ENCODE measurements around the gene DOCK10.
"Not testable (repeated sequence)": the region's sequence is repeated elsewhere in the genome, so short reads cannot be mapped to it uniquely, and the experiment has no call there.

Gene DOCK10

GRCh38 chr2:225041851-225042799 lies at the start of gene DOCK10:
DOCK10 (minus strand) TSS chr2:225042468; CDS start chr2:225042374, 94 bp downstream.
- peak; percentile 70 for DNase-seq (ENCODE audit: low spot score)

GRCh38 chr2:225091336-225091735 lies 49.1 kb upstream of the DOCK10 start:
- no peak for DNase-seq (ENCODE audit: low spot score)

- no peak for DNase-seq (ENCODE audit: low spot score)
Measured at GRCh38 chr2:225090746-225091145, 48.5 kb upstream of the DOCK10 start.

GRCh38 chr2:225086915-225087314 lies 44.6 kb upstream of the DOCK10 start:
- DNase-seq (ENCODE audit: low spot score), result no peak

- DNase-seq (ENCODE audit: low spot score), result no peak
Measured at GRCh38 chr2:225086439-225086838, 44.2 kb upstream of the DOCK10 start.

- no peak for DNase-seq (ENCODE audit: low spot score)
Measured at GRCh38 chr2:225083276-225083675, 41.0 kb upstream of the DOCK10 start.

GRCh38 chr2:225076125-225076524 lies 33.9 kb upstream of the DOCK10 start:
- DNase-seq (ENCODE audit: low spot score), result no peak

- no peak for DNase-seq (ENCODE audit: low spot score)
Measured at GRCh38 chr2:225074919-225075681, 32.8 kb upstream of the DOCK10 start.

GRCh38 chr2:225074366-225074765 lies 32.1 kb upstream of the DOCK10 start:
- no peak for DNase-seq (ENCODE audit: low spot score)

GRCh38 chr2:225073198-225073597 lies 30.9 kb upstream of the DOCK10 start:
- DNase-seq (ENCODE audit: low spot score), result no peak

- no peak for DNase-seq (ENCODE audit: low spot score)
Measured at GRCh38 chr2:225072444-225072843, 30.2 kb upstream of the DOCK10 start.

- DNase-seq (ENCODE audit: low spot score), result no peak
Measured at GRCh38 chr2:225070811-225071210, 28.5 kb upstream of the DOCK10 start.

GRCh38 chr2:225069966-225070365 lies 27.7 kb upstream of the DOCK10 start:
- no peak for DNase-seq (ENCODE audit: low spot score)

GRCh38 chr2:225069477-225069876 lies 27.2 kb upstream of the DOCK10 start:
- DNase-seq (ENCODE audit: low spot score), result no peak

GRCh38 chr2:225065882-225066281 lies 23.6 kb upstream of the DOCK10 start:
- no peak for DNase-seq (ENCODE audit: low spot score)

GRCh38 chr2:225064928-225065327 lies 22.7 kb upstream of the DOCK10 start:
- DNase-seq (ENCODE audit: low spot score), result no peak

- DNase-seq (ENCODE audit: low spot score), result no peak
Measured at GRCh38 chr2:225064362-225064761, 22.1 kb upstream of the DOCK10 start.

- no peak for DNase-seq (ENCODE audit: low spot score)
Measured at GRCh38 chr2:225056330-225057073, 14.2 kb upstream of the DOCK10 start.

- DNase-seq (ENCODE audit: low spot score), result no peak
Measured at GRCh38 chr2:225055714-225056113, 13.4 kb upstream of the DOCK10 start.

GRCh38 chr2:225052703-225053102 lies 10.4 kb upstream of the DOCK10 start:
- DNase-seq (ENCODE audit: low spot score), result no peak

GRCh38 chr2:225047502-225047901 lies 5.2 kb upstream of the DOCK10 start:
- not testable (repeated sequence) for DNase-seq (ENCODE audit: low spot score)

- no peak for DNase-seq (ENCODE audit: low spot score)
Measured at GRCh38 chr2:225042800-225043167, 516 bp upstream of the DOCK10 start.
